Parathyroid adenoma (tissue), 2 donors: ENCODE results near the gene FLNB.
A peak's percentile ranks its signal among the peaks of the same experiment; 100 is the strongest.
"Not testable (repeated sequence)": the region's sequence is repeated elsewhere in the genome, so short reads cannot be mapped to it uniquely, and the experiment has no call there.

Experiments used
- H2AFZ ChIP-seq: fragments of 300-600 bp; sonication (generic); one replicate; pipeline ENCODE4 v1.7.0; 2017; ENCODE audit warnings: antibody characterized with exemption, mild to moderate bottlenecking
- H3K27ac ChIP-seq: fragments of 300-600 bp; sonication (generic); one replicate; pipeline ENCODE4 v1.7.0; 2017
- H3K27me3 ChIP-seq: fragments of 300-600 bp; sonication (generic); one replicate; pipeline ENCODE4 v1.7.0; 2017; ENCODE audit warnings: low read length; ENCODE audit not compliant: control insufficient read depth, insufficient read depth
- H3K36me3 ChIP-seq: fragments of 300-600 bp; sonication (generic); one replicate; pipeline ENCODE4 v1.7.0; 2017; ENCODE audit warnings: low read length; ENCODE audit not compliant: control insufficient read depth, insufficient read depth
- H3K4me1 ChIP-seq: fragments of 300-600 bp; sonication (generic); one replicate; pipeline ENCODE4 v1.7.0; 2017; ENCODE audit warnings: control low read depth
- H3K4me2 ChIP-seq: fragments of 300-600 bp; sonication (generic); one replicate; pipeline ENCODE4 v1.7.0; 2017; ENCODE audit warnings: low read length
- H3K4me3 ChIP-seq: fragments of 300-600 bp; sonication (generic); one replicate; pipeline ENCODE4 v1.7.0; 2017; ENCODE audit warnings: low read depth, low read length
- H3K79me2 ChIP-seq: fragments of 300-600 bp; sonication (generic); one replicate; pipeline ENCODE4 v1.7.0; 2017; ENCODE audit warnings: control low read depth
- H3K9ac ChIP-seq: fragments of 300-600 bp; sonication (generic); one replicate; pipeline ENCODE4 v1.7.0; 2017; ENCODE audit warnings: mild to moderate bottlenecking
- H3K9me3 ChIP-seq: fragments of 300-600 bp; sonication (generic); one replicate; pipeline ENCODE4 v1.7.0; 2017; ENCODE audit warnings: low read length; ENCODE audit not compliant: control insufficient read depth
- CTCF ChIP-seq: fragments of 300-600 bp; sonication (generic); IDR thresholded peaks from one replicate; pipeline ENCODE4 v1.7.0; 2017; ENCODE audit warnings: antibody characterized with exemption, mild to moderate bottlenecking
- donor health status: primary hyperparathyroidism.

The FLNB gene

GRCh38 chr3:58051196-58051595 lies 43.0 kb downstream of the FLNB start:
- Histone ChIP-seq H3K27me3 (no peaks in the 10 kb centered on the region), H3K79me2 (peaks cover 37% of the 10 kb centered on the region), H3K9me3 (no peaks in the 10 kb centered on the region), H3K4me1 (peaks cover 39% of the 10 kb centered on the region), H2AFZ (peak overlapping the region; percentile 14), H3K27ac (peak overlapping the region; percentile 77), H3K4me2 (peak overlapping the region; percentile 60), H3K36me3 (no peaks in the 10 kb centered on the region), H3K4me3 (peak overlapping the region; percentile 21), H3K9ac (no peak overlapping the region)
- TF ChIP-seq CTCF: no peak

DNA sequence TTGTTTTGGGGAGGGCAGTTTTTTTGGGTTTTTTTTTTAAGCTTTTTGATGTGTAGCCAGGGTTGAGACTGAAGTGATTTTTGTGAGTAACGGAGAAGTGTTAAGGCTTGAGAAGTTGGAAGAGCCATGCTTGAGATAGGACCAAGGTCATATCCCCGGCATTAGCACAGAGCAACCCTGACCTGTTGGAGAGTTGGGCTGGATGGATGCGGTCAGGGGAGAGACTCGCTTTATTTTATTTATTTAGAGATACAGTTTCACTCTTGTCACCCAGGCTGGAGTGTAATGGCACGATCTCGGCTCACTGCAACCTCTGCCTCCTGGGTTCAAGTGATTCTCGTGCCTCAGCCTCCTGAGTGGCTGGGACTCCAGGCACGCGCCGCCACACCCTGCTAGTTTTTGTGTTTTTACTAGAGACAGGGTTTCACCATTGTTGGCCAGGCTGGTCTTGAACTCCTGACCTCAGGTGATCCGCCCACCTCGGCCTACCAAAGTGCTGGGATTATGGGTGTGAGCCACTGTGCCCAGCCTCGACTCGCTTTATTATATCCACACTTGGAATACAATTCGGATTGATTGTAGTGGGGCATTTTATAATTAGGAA lies 43.5 kb downstream of the FLNB start:
- Histone ChIP-seq H3K4me2 (peak overlapping the region; percentile 60), H2AFZ (peak overlapping the region; percentile 1), H3K79me2 (peaks cover 42% of the 10 kb centered on the region), H3K4me1 (peaks cover 39% of the 10 kb centered on the region), H3K27ac (peak overlapping the region; percentile 77), H3K4me3 (peak overlapping the region; percentile 21)
- H3K27me3 ChIP-seq, H3K36me3 ChIP-seq, H3K9ac ChIP-seq, H3K9me3 ChIP-seq: not testable (repeated sequence)

- peak overlapping the region; percentile 3 for H2AFZ ChIP-seq
- TF ChIP-seq CTCF: no peak
- H3K79me2 ChIP-seq: peaks cover 50% of the 10 kb centered on the region
- H3K27me3 ChIP-seq: no peaks in the 10 kb centered on the region
- H3K9ac ChIP-seq: no peak overlapping the region
- H3K4me1 ChIP-seq: peaks cover 39% of the 10 kb centered on the region
- no peaks in the 10 kb centered on the region for H3K9me3 ChIP-seq
- H3K27ac ChIP-seq: peak overlapping the region; percentile 77
- H3K4me2 ChIP-seq: no peak overlapping the region
- H3K36me3 ChIP-seq: no peaks in the 10 kb centered on the region
- H3K4me3 ChIP-seq: no peak overlapping the region
Observed at GRCh38 chr3:58052373-58053273, 44.4 kb downstream of the FLNB start.

DNA sequence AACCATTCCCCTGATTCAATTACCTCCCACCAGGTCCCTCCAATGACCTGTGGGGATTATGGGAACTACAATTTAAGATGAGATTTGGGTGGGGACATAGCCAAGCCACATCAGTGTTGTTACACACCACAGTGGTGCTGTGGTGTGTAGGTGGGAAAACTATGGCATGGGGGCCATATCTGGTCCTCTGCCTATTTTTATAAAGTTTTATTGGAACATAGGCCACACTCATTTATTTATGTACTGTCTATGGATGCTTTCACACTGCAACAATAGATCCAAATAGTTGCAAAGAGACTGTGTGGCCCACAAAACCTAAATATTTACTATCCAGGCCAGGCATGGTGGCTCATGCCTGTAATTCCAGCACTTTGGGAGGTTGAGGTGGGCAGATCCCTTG lies 46.4 kb downstream of the FLNB start:
- Histone ChIP-seq H2AFZ (no peak overlapping the region), H3K4me3 (no peak overlapping the region), H3K4me2 (no peak overlapping the region), H3K9ac (no peak overlapping the region), H3K27me3 (no peaks in the 10 kb centered on the region), H3K36me3 (no peaks in the 10 kb centered on the region), H3K27ac (no peak overlapping the region), H3K4me1 (peaks cover 36% of the 10 kb centered on the region), H3K79me2 (peaks cover 38% of the 10 kb centered on the region), H3K9me3 (no peaks in the 10 kb centered on the region)
- no peak for TF ChIP-seq CTCF

- Histone ChIP-seq H3K27me3 (no peaks in the 10 kb centered on the region), H3K27ac (no peak overlapping the region), H3K4me1 (peaks cover 31% of the 10 kb centered on the region), H2AFZ (no peak overlapping the region), H3K36me3 (no peaks in the 10 kb centered on the region), H3K4me3 (no peak overlapping the region), H3K9me3 (no peaks in the 10 kb centered on the region), H3K79me2 (peaks cover 37% of the 10 kb centered on the region), H3K9ac (no peak overlapping the region), H3K4me2 (no peak overlapping the region)
- no peak for TF ChIP-seq CTCF
Observed at GRCh38 chr3:58055314-58055713, 47.1 kb downstream of the FLNB start.

DNA sequence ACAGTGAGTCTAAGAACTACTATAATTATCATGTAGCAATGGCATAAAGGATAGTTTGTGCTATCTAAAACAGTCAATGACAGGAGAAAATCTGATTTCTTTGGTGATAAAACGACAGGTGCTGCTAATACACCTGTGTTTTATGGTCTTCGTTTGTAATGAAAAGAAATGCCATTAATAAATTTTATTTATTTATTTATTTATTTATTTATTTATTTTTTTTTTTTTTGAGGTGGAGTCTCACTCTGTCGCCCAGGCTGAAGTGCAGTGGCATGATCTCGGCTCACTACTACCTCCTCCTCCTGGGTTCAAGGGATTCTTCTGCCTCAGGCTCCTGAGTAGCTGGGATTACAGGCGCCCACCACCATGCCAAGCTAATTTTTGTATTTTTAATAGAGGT lies 47.7 kb downstream of the FLNB start:
- peaks cover 26% of the 10 kb centered on the region for H3K4me1 ChIP-seq

More for the DNA sequence above, 47.7 kb downstream of the FLNB start:
- H3K9ac ChIP-seq, H3K4me3 ChIP-seq, H3K4me2 ChIP-seq, H3K27me3 ChIP-seq, H3K9me3 ChIP-seq, H3K27ac ChIP-seq, H2AFZ ChIP-seq, H3K36me3 ChIP-seq: not testable (repeated sequence)
- H3K79me2 ChIP-seq: peaks cover 34% of the 10 kb centered on the region
